ENCODE data around the gene LBHD2.

Gene LBHD2

GRCh38 chr14:103128631-103129300, 44.8 kb downstream of the LBHD2 start:
- no peak for DNase-seq (ENCODE audit: low read depth, low spot score)
- H3K27ac ChIP-seq: peak overlapping the region; percentile 62

- DNase-seq (ENCODE audit: low read depth, low spot score): no peak
Measured at GRCh38 chr14:103129301-103130016, 45.4 kb downstream of the LBHD2 start.

GRCh38 chr14:103130017-103130764, 46.2 kb downstream of the LBHD2 start:
- no peak for DNase-seq (ENCODE audit: low read depth, low spot score)
- peak overlapping the region; percentile 62 for H3K27ac ChIP-seq

More at GRCh38 chr14:103129301-103130016, 45.4 kb downstream of the LBHD2 start:
- H3K27ac ChIP-seq: peak overlapping the region; percentile 62

GRCh38 chr14:103130965-103131364, 47.0 kb downstream of the LBHD2 start:
- peak overlapping the region; percentile 62 for H3K27ac ChIP-seq
- no peak for DNase-seq (ENCODE audit: low read depth, low spot score)

- DNase-seq (ENCODE audit: low read depth, low spot score): no peak
- H3K27ac ChIP-seq: peak overlapping the region; percentile 62
Measured at GRCh38 chr14:103131580-103131979, 47.6 kb downstream of the LBHD2 start.

- no peak for DNase-seq (ENCODE audit: low read depth, low spot score)
- no peak overlapping the region for H3K27ac ChIP-seq
Measured at GRCh38 chr14:103132381-103133209, 48.6 kb downstream of the LBHD2 start.

GRCh38 chr14:103133210-103134140, 49.5 kb downstream of the LBHD2 start:
- no peak for DNase-seq (ENCODE audit: low read depth, low spot score)
- no peak overlapping the region for H3K27ac ChIP-seq

GRCh38 chr14:103134405-103134804, 50.4 kb downstream of the LBHD2 start:
- DNase-seq (ENCODE audit: low read depth, low spot score): no peak
- no peak overlapping the region for H3K27ac ChIP-seq

- H3K27ac ChIP-seq: no peak overlapping the region
- DNase-seq (ENCODE audit: low read depth, low spot score): no peak
Measured at GRCh38 chr14:103134919-103135318, 50.9 kb downstream of the LBHD2 start.

GRCh38 chr14:103135333-103136260, 51.6 kb downstream of the LBHD2 start:
- DNase-seq (ENCODE audit: low read depth, low spot score): no peak

GRCh38 chr14:103136388-103137271, 52.6 kb downstream of the LBHD2 start:
- peak overlapping the region; percentile 82 for H3K27ac ChIP-seq
- no peak for DNase-seq (ENCODE audit: low read depth, low spot score)

More at GRCh38 chr14:103135333-103136260, 51.6 kb downstream of the LBHD2 start:
- peak overlapping the region; percentile 82 for H3K27ac ChIP-seq

- DNase-seq (ENCODE audit: low read depth, low spot score): no peak
- H3K27ac ChIP-seq: peak overlapping the region; percentile 82
Measured at GRCh38 chr14:103137689-103138300, 53.8 kb downstream of the LBHD2 start.

- DNase-seq (ENCODE audit: low read depth, low spot score): no peak
- H3K27ac ChIP-seq: no peak overlapping the region
Measured at GRCh38 chr14:103138301-103139131, 54.5 kb downstream of the LBHD2 start.

GRCh38 chr14:103139132-103140025, 55.4 kb downstream of the LBHD2 start:
- DNase-seq (ENCODE audit: low read depth, low spot score): no peak
- H3K27ac ChIP-seq: no peak overlapping the region

Data from epithelial cell of prostate (primary cell).